ENCODE results near the gene DR1. TPM values are rescaled to one million over a fixed set of nuclear protein-coding genes. Genes with fewer than 3 reads are reported as not detected.

Gene DR1
- total RNA-seq, 1 experiment from 2014 or later, result 48.6 TPM

GRCh38 chr1:93332368-93332767, 13.3 kb upstream of the DR1 start:
- Histone ChIP-seq H3K9me3 (ENCODE audit: low read length) (no peaks in the 10 kb centered on the region), H4K20me1 (ENCODE audit: low read length) (no peaks in the 10 kb centered on the region), H3F3A (ENCODE audit: low read length, unreplicated experiment) (no peaks in the 10 kb centered on the region), H2AFZ (ENCODE audit: low read length) (no peak overlapping the region), H3K27me3 (ENCODE audit: low read length) (no peaks in the 10 kb centered on the region), H3K9me2 (replicated peaks; ENCODE audit: low read length) (no peaks in the 10 kb centered on the region), H3K9ac (ENCODE audit: low read length) (no peak overlapping the region), H3K36me3 (ENCODE audit: low read depth, low read length) (no peaks in the 10 kb centered on the region), H3K79me2 (ENCODE audit: low read length) (no peaks in the 10 kb centered on the region), H3K27ac (ENCODE audit: low read length) (no peak overlapping the region), H3K4me2 (ENCODE audit: low read length) (no peak overlapping the region), H3K4me3 (ENCODE audit: low read length) (no peak overlapping the region), H3K4me1 (ENCODE audit: insufficient read depth, low read length) (peaks cover 22% of the 10 kb centered on the region)
- no peak for DNase-seq
- intact Hi-C loops (cut with micrococcal nuclease), result no loop called here
- TF ChIP-seq EZH2 (IDR thresholded peaks at IDR 0.05; ENCODE audit: low read length, unreplicated experiment) (no peak), CTCF (conservative IDR thresholded peaks at IDR 0.05; ENCODE audit: low read depth, low read length) (no peak), EZH2phosphoT487 (IDR thresholded peaks at IDR 0.05; ENCODE audit: borderline replicate concordance, low read length) (no peak)
- BruUV-seq (replicated peaks), result no TSS peak
- POLR2A ChIA-PET (ENCODE audit: unreplicated experiment), result no interaction called here
- CTCF ChIA-PET, result no interaction called here
- ATAC-seq, result no peak

- CTCF ChIA-PET, result interaction anchor here (0.5 to 1.7 kb wide), 3 partner anchors 14 to 34 kb away, joined by 4 to 8 read pairs (median 5); no protein-coding TSS in a partner anchor
- peak; percentile 95 for ATAC-seq
Measured at GRCh38 chr1:93338387-93339146, 7.1 kb upstream of the DR1 start.

More at GRCh38 chr1:93338387-93339146, 7.1 kb upstream of the DR1 start:
- 0 out of 2 replicates have a peak overlapping the region, but pooled peaks have one; percentile 4 for H2AFZ ChIP-seq (ENCODE audit: low read length)
- peak overlapping the region; percentile 70 for H3K4me2 ChIP-seq (ENCODE audit: low read length)
- H3K4me1 ChIP-seq (ENCODE audit: insufficient read depth, low read length), result peaks cover 43% of the 10 kb centered on the region
- peak; percentile 96 for DNase-seq
- no peaks in the 10 kb centered on the region for H4K20me1 ChIP-seq (ENCODE audit: low read length)
- intact Hi-C loops (cut with micrococcal nuclease), result loop anchor here (1.0 kb wide), 1 partner anchor 13 kb away; no protein-coding TSS in a partner anchor
- peaks cover 6% of the 10 kb centered on the region for H3F3A ChIP-seq (ENCODE audit: low read length, unreplicated experiment)
- TSS peak; percentile 79 for BruUV-seq (replicated peaks)
- peak overlapping the region; percentile 91 for H3K27ac ChIP-seq (ENCODE audit: low read length)
- H3K4me3 ChIP-seq (ENCODE audit: low read length), result peak overlapping the region; percentile 41; the same call in 1 of the 2 replicates
- no peak for TF ChIP-seq EZH2 (IDR thresholded peaks at IDR 0.05; ENCODE audit: low read length, unreplicated experiment)
- TF ChIP-seq EZH2phosphoT487 (IDR thresholded peaks at IDR 0.05; ENCODE audit: borderline replicate concordance, low read length), result no peak
- no peak for TF ChIP-seq CTCF (conservative IDR thresholded peaks at IDR 0.05; ENCODE audit: low read depth, low read length)
- H3K9me3 ChIP-seq (ENCODE audit: low read length), result no peaks in the 10 kb centered on the region
- POLR2A ChIA-PET (ENCODE audit: unreplicated experiment), result interaction anchor here (0.5 to 1.2 kb wide), 2 partner anchors 12 to 14 kb away, joined by 3 to 5 read pairs; no protein-coding TSS in a partner anchor
- no peaks in the 10 kb centered on the region for H3K9me2 ChIP-seq (replicated peaks; ENCODE audit: low read length)
- H3K27me3 ChIP-seq (ENCODE audit: low read length), result no peaks in the 10 kb centered on the region
- H3K9ac ChIP-seq (ENCODE audit: low read length), result peak overlapping the region; percentile 56
- H3K79me2 ChIP-seq (ENCODE audit: low read length), result no peaks in the 10 kb centered on the region
- H3K36me3 ChIP-seq (ENCODE audit: low read depth, low read length), result no peaks in the 10 kb centered on the region

Data from PC-3 (cell line).